Putamen (tissue), 1 donor: Measurements from ENCODE around the gene SLC22A3.
"Not testable (repeated sequence)": the region's sequence is repeated elsewhere in the genome, so short reads cannot be mapped to it uniquely, and the experiment has no call there.

Source experiments
- DNase-seq: peaks from one replicate; pipeline ENCODE4 v3.0.0-alpha.2; 2016; ENCODE audit warnings: low spot score

Gene SLC22A3

GRCh38 chr6:160374836-160375560, 26.8 kb downstream of the SLC22A3 start:
- DNase-seq: no peak

- no peak for DNase-seq
Measured at GRCh38 chr6:160375561-160375949, 27.4 kb downstream of the SLC22A3 start.

- no peak for DNase-seq
Measured at GRCh38 chr6:160376445-160376844, 28.3 kb downstream of the SLC22A3 start.

- no peak for DNase-seq
Measured at GRCh38 chr6:160378218-160378617, 30.0 kb downstream of the SLC22A3 start.

GRCh38 chr6:160378882-160379281, 30.7 kb downstream of the SLC22A3 start:
- no peak for DNase-seq

GRCh38 chr6:160379466-160379865, 31.3 kb downstream of the SLC22A3 start:
- DNase-seq: no peak

GRCh38 chr6:160382946-160383345, 34.8 kb downstream of the SLC22A3 start:
- no peak for DNase-seq

GRCh38 chr6:160386869-160387530, 38.8 kb downstream of the SLC22A3 start:
- no peak for DNase-seq

GRCh38 chr6:160387916-160388643, 39.9 kb downstream of the SLC22A3 start:
- no peak for DNase-seq

GRCh38 chr6:160388922-160389321, 40.7 kb downstream of the SLC22A3 start:
- no peak for DNase-seq

- no peak for DNase-seq
Measured at GRCh38 chr6:160391419-160392116, 43.4 kb downstream of the SLC22A3 start.

- DNase-seq: not testable (repeated sequence)
Measured at GRCh38 chr6:160393442-160393841, 45.3 kb downstream of the SLC22A3 start.

GRCh38 chr6:160393891-160394653, 45.9 kb downstream of the SLC22A3 start:
- DNase-seq: no peak

- no peak for DNase-seq
Measured at GRCh38 chr6:160394654-160395035, 46.5 kb downstream of the SLC22A3 start.

GRCh38 chr6:160395187-160395586, 47.0 kb downstream of the SLC22A3 start:
- no peak for DNase-seq

GRCh38 chr6:160396292-160396691, 48.1 kb downstream of the SLC22A3 start:
- no peak for DNase-seq

GRCh38 chr6:160398674-160399271, 50.6 kb downstream of the SLC22A3 start:
- DNase-seq: no peak

GRCh38 chr6:160400446-160400845, 52.3 kb downstream of the SLC22A3 start:
- DNase-seq: no peak

- DNase-seq: no peak
Measured at GRCh38 chr6:160408528-160408927, 60.4 kb downstream of the SLC22A3 start.

- no peak for DNase-seq
Measured at GRCh38 chr6:160412993-160413392, 64.8 kb downstream of the SLC22A3 start.

- DNase-seq: no peak
Measured at GRCh38 chr6:160417146-160417545, 69.0 kb downstream of the SLC22A3 start.
